ENCODE data around the gene OPCML. TPM values are rescaled to one million over a fixed set of nuclear protein-coding genes. Genes with fewer than 3 reads are reported as not detected.

OPCML gene
- total RNA-seq, 1 experiment from 2014 or later, result not detected

GRCh38 chr11:132987936-132988335 lies 544.4 kb downstream of the OPCML start:
- DNase-seq (ENCODE audit: low read depth), result no peak

GRCh38 chr11:132983641-132983978 lies 548.7 kb downstream of the OPCML start:
- DNase-seq (ENCODE audit: low read depth), result no peak

- DNase-seq (ENCODE audit: low read depth), result no peak
Measured at GRCh38 chr11:132982772-132983640, 549.3 kb downstream of the OPCML start.

GRCh38 chr11:132981131-132981956 lies 551.0 kb downstream of the OPCML start:
- DNase-seq (ENCODE audit: low read depth), result peak; percentile 36

- no peak for DNase-seq (ENCODE audit: low read depth)
Measured at GRCh38 chr11:132980670-132981069, 551.6 kb downstream of the OPCML start.

GRCh38 chr11:132977746-132978145 lies 554.6 kb downstream of the OPCML start:
- DNase-seq (ENCODE audit: low read depth), result no peak

GRCh38 chr11:132977241-132977640 lies 555.1 kb downstream of the OPCML start:
- no peak for DNase-seq (ENCODE audit: low read depth)

- DNase-seq (ENCODE audit: low read depth), result no peak
Measured at GRCh38 chr11:132976115-132976514, 556.2 kb downstream of the OPCML start.

- no peak for DNase-seq (ENCODE audit: low read depth)
Measured at GRCh38 chr11:132973686-132974085, 558.6 kb downstream of the OPCML start.

- no peak for DNase-seq (ENCODE audit: low read depth)
Measured at GRCh38 chr11:132972565-132972964, 559.7 kb downstream of the OPCML start.

- DNase-seq (ENCODE audit: low read depth), result no peak
Measured at GRCh38 chr11:132971351-132971750, 561.0 kb downstream of the OPCML start.

GRCh38 chr11:132969892-132970291 lies 562.4 kb downstream of the OPCML start:
- DNase-seq (ENCODE audit: low read depth), result no peak

GRCh38 chr11:132962041-132962440 lies 570.3 kb downstream of the OPCML start:
- peak; percentile 73 for DNase-seq (ENCODE audit: low read depth)

GRCh38 chr11:132961453-132961852 lies 570.8 kb downstream of the OPCML start:
- no peak for DNase-seq (ENCODE audit: low read depth)

- DNase-seq (ENCODE audit: low read depth), result no peak
Measured at GRCh38 chr11:132960273-132961078, 571.8 kb downstream of the OPCML start.

- DNase-seq (ENCODE audit: low read depth), result no peak
Measured at GRCh38 chr11:132959693-132960092, 572.6 kb downstream of the OPCML start.

GRCh38 chr11:132957881-132958280 lies 574.4 kb downstream of the OPCML start:
- no peak for DNase-seq (ENCODE audit: low read depth)

- DNase-seq (ENCODE audit: low read depth), result no peak
Measured at GRCh38 chr11:132948252-132948651, 584.0 kb downstream of the OPCML start.

- DNase-seq (ENCODE audit: low read depth), result no peak
Measured at GRCh38 chr11:132944569-132944944, 587.7 kb downstream of the OPCML start.

- peak; percentile 10 for DNase-seq (ENCODE audit: low read depth)
Measured at GRCh38 chr11:132943706-132944568, 588.4 kb downstream of the OPCML start.

- peak; percentile 13 for DNase-seq (ENCODE audit: low read depth)
Measured at GRCh38 chr11:132943357-132943705, 589.0 kb downstream of the OPCML start.

Measured in Daoy (cell line).